Measurements from ENCODE around the gene CD79B.
"Not testable (repeated sequence)": the region's sequence is repeated elsewhere in the genome, so short reads cannot be mapped to it uniquely, and the experiment has no call there.

DNA sequence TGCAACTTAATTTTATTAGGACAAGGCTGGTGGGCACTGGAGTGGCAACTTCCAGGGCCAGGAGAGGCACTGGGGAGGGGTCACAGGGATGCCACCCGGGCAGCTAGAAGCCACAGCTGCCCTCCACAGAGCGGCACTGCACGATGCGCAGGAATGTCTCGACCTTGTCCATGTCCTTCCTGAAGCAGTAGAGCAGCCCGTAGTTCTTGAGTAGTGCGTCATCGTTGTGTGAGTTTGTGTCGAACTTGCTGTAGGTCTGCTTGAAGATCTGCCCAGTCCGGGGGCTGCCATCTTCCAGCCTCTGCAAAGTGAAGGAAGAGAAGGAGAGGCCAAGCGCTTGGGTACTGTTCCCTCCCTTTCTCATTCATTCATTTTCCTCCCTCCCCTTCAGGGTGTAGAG lies 14.9 kb downstream of the CD79B start:
- TF ChIP-seq, protein P1, sequence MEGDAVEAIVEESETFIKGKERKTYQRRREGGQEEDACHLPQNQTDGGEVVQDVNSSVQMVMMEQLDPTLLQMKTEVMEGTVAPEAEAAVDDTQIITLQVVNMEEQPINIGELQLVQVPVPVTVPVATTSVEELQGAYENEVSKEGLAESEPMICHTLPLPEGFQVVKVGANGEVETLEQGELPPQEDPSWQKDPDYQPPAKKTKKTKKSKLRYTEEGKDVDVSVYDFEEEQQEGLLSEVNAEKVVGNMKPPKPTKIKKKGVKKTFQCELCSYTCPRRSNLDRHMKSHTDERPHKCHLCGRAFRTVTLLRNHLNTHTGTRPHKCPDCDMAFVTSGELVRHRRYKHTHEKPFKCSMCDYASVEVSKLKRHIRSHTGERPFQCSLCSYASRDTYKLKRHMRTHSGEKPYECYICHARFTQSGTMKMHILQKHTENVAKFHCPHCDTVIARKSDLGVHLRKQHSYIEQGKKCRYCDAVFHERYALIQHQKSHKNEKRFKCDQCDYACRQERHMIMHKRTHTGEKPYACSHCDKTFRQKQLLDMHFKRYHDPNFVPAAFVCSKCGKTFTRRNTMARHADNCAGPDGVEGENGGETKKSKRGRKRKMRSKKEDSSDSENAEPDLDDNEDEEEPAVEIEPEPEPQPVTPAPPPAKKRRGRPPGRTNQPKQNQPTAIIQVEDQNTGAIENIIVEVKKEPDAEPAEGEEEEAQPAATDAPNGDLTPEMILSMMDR (IDR thresholded peaks at IDR 0.05): not testable (repeated sequence)
- TF ChIP-seq POLR2A (IDR thresholded peaks at IDR 0.05): not testable (repeated sequence)

Measured in body of pancreas (tissue), 4 donors.